Middle frontal gyrus (tissue), 1 donor: ENCODE results near the gene GOLGA3.
"Not testable (repeated sequence)": the region's sequence is repeated elsewhere in the genome, so short reads cannot be mapped to it uniquely, and the experiment has no call there.

Experiments
- DNase-seq: peaks from one replicate; pipeline ENCODE4 v3.0.0-alpha.2; 2015; ENCODE audit warnings: low spot score; ENCODE audit errors: extremely low spot score

The GOLGA3 gene

GRCh38 chr12:132776816-132777568 is 51.7 kb downstream of the GOLGA3 start:
- no peak for DNase-seq

- not testable (repeated sequence) for DNase-seq
These were observed 52.4 kb downstream of the GOLGA3 start for GRCh38 chr12:132776230-132776625.

DNA sequence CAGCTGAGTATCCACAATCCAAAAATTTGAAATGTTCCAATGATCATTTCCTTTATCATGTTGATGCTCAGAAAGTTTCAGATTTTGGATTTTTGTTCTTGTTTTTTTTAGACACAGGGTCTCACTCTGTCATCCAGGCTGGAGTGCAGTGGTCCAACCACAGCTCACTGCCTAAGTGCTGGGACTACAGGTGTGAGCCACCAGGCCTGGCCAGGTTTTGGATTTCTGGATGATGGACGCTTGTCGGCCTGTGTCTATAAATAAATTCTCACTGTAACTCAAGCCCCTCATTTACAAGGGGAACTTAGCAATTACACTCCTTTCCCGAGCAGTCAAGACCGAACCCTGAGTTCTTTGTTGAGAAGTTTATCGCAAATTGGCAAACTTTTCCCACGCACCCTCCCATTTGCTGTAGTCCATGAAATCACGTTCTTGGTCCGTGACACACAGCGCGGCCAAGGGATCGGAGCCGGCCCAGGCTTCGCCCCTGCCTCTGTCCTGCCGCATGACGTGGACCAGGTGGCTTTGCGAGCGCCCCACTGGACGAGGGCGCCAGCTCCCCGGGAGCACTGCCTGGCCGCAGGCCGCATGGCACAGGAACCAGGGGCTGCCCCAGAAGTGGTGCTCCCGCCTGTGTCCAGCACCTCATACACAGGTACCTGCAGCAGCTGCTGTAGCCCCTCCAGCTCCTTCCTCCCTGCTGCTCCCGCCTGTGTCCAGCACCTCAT is 53.0 kb downstream of the GOLGA3 start:
- no peak for DNase-seq

DNA sequence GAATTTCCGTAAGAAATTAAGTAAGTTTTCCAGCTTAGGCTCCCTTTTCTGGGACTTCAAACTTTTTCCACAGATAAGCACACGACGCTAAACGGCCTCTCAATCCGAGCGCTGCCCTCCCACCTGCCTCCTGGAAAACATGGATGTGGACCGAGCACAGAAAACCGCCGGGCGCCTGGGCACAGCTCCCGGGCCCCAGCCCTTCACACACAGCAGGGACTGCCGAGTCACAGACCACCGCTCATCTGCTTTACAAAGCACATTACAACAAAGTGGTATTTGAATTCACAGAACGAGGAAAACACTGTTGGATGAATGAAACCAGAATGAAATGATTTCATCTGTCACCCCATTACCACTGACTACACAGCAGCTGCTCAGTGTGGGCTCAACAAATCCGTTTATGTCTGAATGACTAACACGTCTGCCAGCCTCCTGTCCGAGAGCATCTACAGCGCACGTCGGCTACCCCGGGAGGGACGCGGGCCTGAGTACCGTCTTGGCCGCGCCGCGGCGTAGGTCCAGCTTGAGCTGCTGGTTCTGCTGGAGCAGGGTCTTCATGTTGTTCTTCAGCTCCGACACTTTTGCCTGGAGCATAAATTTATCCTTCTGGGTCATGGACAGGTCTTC is 53.9 kb downstream of the GOLGA3 start:
- no peak for DNase-seq

DNA sequence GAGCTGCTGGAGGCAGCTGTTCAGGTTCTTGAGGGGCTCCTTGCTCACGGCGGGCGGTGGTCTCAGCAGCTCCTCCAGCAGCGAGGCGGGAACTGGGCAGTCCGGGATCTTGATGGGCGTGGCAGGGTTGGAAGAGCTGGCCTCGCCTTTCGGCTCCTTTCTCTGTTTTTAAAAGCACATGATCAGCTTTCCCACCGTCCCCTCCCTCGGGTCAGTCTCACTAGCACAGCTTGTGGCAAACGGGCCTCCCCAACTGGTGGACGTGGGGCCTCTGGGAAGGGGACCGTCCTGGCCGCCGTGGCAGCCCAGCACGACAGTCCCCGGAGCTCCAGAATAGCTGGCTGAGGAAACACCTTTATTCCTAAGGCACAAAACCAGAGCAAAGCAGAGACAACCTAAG is 54.5 kb downstream of the GOLGA3 start:
- no peak for DNase-seq

DNA sequence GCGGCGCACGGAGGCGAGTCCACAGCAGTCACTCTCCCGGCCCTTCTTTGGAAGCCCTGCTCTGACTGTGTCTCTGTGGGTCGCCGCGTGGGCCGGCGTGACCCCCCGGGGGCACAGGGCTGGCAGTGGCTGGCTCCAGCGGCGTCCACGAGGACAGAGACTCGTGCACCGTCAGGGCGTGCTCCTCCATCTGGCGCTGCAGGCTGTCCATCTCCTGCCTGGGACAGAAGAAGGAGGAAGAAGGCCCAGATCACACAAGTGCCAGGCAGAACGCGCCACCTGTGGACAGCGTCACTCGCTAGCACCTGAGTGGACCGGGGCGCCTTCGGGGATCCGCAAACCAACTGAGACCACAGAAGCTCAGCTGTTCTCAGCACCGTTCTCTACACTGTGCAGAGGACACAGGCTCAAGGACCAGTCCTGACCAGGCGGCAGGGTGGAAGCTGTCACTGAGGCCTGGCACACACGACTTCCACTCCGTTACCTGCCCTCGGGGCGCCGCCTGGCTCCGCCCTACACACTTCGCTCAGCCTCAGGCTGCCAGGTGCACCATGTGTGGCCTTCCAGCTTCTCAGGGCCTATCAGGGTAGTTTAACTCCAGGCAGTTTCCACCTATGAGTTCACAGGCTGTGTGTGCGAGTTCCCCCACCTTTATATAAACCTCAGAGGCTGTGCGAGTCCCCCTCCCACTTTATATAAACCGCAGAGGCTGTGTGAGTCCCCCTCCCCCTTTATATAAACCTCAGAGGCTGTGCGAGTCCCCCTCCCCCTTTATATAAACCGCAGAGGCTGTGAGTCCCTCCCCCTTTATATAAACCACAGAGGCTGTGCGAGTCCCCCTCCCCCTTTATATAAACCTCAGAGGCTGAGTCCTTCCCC is 55.4 kb downstream of the GOLGA3 start:
- no peak for DNase-seq

DNA sequence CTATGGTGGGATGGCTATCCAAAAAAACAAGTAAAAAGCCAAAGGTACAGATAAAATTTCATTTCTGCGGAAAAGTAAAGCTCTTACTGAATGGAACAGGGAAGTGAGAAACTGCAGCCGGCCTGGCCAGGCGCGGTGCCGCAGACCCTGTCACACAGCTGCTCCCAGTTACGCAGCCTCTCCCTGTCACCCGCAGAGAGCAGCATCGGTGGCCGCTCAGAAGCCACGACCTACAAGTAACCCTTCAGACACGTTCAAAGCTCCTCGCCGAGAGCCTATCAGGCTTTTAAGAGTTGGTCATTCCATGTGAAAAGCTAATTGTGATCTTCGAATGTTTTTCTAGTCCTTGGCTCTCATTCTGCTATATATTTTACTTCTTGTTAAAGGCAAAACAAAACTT is 56.1 kb downstream of the GOLGA3 start:
- no peak for DNase-seq

- no peak for DNase-seq
These were observed 57.4 kb downstream of the GOLGA3 start for GRCh38 chr12:132771126-132771838.

GRCh38 chr12:132766380-132767085 is 62.1 kb downstream of the GOLGA3 start:
- DNase-seq: no peak

DNA sequence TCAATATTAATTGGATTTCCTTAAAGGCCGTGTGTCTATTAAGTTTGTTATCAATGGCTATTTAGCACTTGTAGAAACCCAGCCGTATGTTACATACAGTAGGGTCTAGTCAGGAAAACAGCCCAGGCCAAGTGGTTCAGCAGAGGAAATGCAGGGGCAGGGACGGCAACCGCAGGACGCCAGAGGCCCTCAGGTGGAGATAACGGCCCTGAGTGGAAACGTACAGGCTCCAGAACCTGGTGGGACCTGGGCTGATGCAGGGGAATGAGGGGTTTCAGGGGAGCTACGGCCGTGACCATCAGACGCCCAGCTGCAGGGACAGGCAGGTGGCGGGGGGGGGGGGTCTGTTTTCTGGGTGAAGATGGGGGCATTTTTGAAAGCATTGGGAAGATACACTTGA is 63.3 kb downstream of the GOLGA3 start:
- DNase-seq: no peak

GRCh38 chr12:132764231-132764630 is 64.4 kb downstream of the GOLGA3 start:
- DNase-seq: no peak

GRCh38 chr12:132761921-132762583 is 66.6 kb downstream of the GOLGA3 start:
- peak; percentile 77 for DNase-seq

GRCh38 chr12:132761032-132761920 is 67.4 kb downstream of the GOLGA3 start, which contains the start of gene ANKLE2:
ANKLE2 (minus strand) TSS chr12:132761832; CDS start chr12:132761798, 34 bp downstream.
- no peak for DNase-seq

DNA sequence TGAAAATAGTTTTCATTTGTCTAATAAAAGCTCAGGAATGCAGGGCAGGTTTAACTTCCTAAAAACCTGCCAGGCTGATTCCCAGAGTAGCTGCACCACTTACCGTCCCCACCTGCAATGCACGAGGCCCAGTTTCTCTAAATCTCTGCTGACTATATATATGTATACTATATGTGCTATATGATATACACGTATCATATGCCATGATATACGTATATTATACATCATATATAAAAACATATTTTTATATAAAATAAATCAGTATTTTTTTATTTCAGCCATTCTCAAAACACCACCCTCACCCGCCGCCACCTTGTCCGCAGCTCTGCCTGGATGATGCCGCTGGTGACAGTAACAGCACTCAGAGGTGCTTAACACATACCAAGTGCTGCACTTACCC is 69.3 kb downstream of the GOLGA3 start:
- DNase-seq: no peak

DNA sequence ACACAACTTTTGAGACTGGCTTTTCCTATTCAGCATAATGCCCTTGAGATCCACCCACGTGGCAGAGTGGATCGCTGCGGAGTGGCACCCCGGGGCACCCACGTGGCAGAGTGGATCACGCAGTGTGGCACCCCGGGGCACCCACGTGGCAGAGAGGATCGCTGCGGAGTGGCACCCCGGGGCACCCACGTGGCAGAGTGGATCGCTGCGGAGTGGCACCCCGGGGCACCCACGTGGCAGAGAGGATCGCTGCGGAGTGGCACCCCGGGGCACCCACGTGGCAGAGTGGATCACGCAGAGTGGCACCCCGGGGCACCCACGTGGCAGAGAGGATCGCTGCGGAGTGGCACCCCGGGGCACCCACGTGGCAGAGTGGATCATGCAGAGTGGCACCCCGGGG is 69.8 kb downstream of the GOLGA3 start:
- DNase-seq: not testable (repeated sequence)

- DNase-seq: no peak
These were observed 74.3 kb downstream of the GOLGA3 start for GRCh38 chr12:132754160-132754932.

DNA sequence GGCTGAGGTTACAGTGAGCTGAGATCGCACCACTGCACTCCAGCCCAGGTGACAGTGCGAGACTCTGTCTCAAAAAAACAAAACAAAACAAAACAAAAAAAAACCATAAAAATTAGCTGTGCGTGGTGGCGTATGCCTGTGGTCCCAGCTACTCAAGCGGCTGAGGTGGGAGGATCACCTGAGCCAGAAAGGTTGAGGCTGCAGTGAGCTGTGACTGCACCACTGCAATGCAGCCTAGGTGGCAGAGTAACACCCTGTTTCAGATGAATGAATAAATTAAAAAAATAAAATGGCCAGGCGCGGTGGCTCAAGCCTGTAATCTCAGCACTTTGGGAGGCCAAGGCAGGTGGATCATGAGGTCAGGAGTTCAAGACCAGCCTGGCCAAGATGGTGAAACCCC is 75.0 kb downstream of the GOLGA3 start:
- not testable (repeated sequence) for DNase-seq

- DNase-seq: no peak
These were observed 80.3 kb downstream of the GOLGA3 start for GRCh38 chr12:132748319-132748718.
